Tibial artery (tissue), 4 donors: ENCODE results near the gene ZNF30.

Experiments used
- DNase-seq, 2 donors: peaks; one replicate each; pipeline ENCODE4 v3.0.0-alpha.2; 2019
- H3K27ac ChIP-seq, 2 donors: fragments of 200-600 bp; sonication (generic) in 1 of 2; 1 replicate in 1 of 2; 2 replicates in 1 of 2; pipeline ENCODE4 v1.5.1; 2018 to 2019; ENCODE audit warnings: mild to moderate bottlenecking in 1 of 2
- H3K27me3 ChIP-seq, 2 donors: fragments of 200-600 bp; sonication (generic) in 1 of 2; one replicate each; pipeline versions ENCODE4 v1.5.1 to v1.6.0; 2016 to 2019
- H3K36me3 ChIP-seq, 3 donors: fragments of 200-600 bp; sonication (generic) in 2 of 3; one replicate each; pipeline ENCODE4 v1.5.1; 2016 to 2019; ENCODE audit warnings: mild to moderate bottlenecking in 2 of 3
- H3K4me1 ChIP-seq, 4 donors: fragments of 200-600 bp; sonication (generic) in 2 of 4; 1 replicate in 3 of 4; 2 replicates in 1 of 4; pipeline ENCODE4 v1.5.1; 2016 to 2019
- H3K4me3 ChIP-seq, 2 donors: fragments of 200-600 bp; sonication (generic) in 1 of 2; 1 replicate in 1 of 2; 2 replicates in 1 of 2; pipeline ENCODE4 v1.5.1; 2018 to 2019; ENCODE audit warnings: mild to moderate bottlenecking in 2 of 2
- H3K9me3 ChIP-seq, 3 donors: fragments of 200-600 bp; sonication (generic) in 1 of 3; one replicate each; pipeline ENCODE4 v1.5.1; 2016 to 2019
- CTCF ChIP-seq, 2 experiments: fragments of 200-600 bp in 1 of 2; fragments of 450-650 bp in 1 of 2; IDR thresholded peaks; one replicate each; pipeline ENCODE4 v1.5.1; 2017 to 2019; ENCODE audit warnings: antibody characterized with exemption in 2 of 2, mild to moderate bottlenecking in 1 of 2, moderate library complexity in 1 of 2
- intact Hi-C: fragments of 100-400 bp; cut with DNase I; formaldehyde crosslinking; loops from one replicate; pipeline ENCODE4 v1.15.0; 2023; ENCODE audit warnings: low total_unique reads

The ZNF30 gene

GRCh38 chr19:34943861-34944573, 17.3 kb downstream of the ZNF30 start:
- no peak for TF ChIP-seq CTCF (IDR thresholded peaks at IDR 0.05)
- Histone ChIP-seq H3K9me3 (peaks cover 0 to 49% (median 13%) of the 10 kb centered on the region in 3 donors), H3K36me3 (peaks cover 41 to 54% (median 43%) of the 10 kb centered on the region in 3 donors), H3K27me3 (no peaks in the 10 kb centered on the region), H3K4me3 (no peak overlapping the region), H3K4me1 (no peaks in the 10 kb centered on the region), H3K27ac (no peak overlapping the region)
- intact Hi-C loops: no loop called here
- no peak for DNase-seq

- TF ChIP-seq CTCF (IDR thresholded peaks at IDR 0.05): no peak
- Histone ChIP-seq H3K36me3 (peaks cover 38 to 78% (median 58%) of the 10 kb centered on the region in 3 donors), H3K4me3 (no peak overlapping the region), H3K27ac (no peak overlapping the region), H3K9me3 (peaks cover 5 to 90% (median 44%) of the 10 kb centered on the region in 3 donors), H3K4me1 (no peaks in the 10 kb centered on the region), H3K27me3 (no peaks in the 10 kb centered on the region)
- DNase-seq: no peak
- intact Hi-C loops: no loop called here
Measured at GRCh38 chr19:34953092-34953491, 26.4 kb downstream of the ZNF30 start.

- DNase-seq: no peak
- Histone ChIP-seq H3K9me3 (peaks cover 8 to 81% (median 66%) of the 10 kb centered on the region in 3 donors), H3K4me3 (no peak overlapping the region), H3K27ac (no peak overlapping the region), H3K36me3 (peaks cover 53 to 74% (median 63%) of the 10 kb centered on the region in 3 donors), H3K4me1 (peaks cover 0 to 16% (median 6%) of the 10 kb centered on the region in 4 donors), H3K27me3 (no peaks in the 10 kb centered on the region)
- intact Hi-C loops: no loop called here
- no peak for TF ChIP-seq CTCF (IDR thresholded peaks at IDR 0.05)
Measured at GRCh38 chr19:34957830-34958751, 31.4 kb downstream of the ZNF30 start.

- Histone ChIP-seq H3K9me3 (peaks cover 8 to 72% (median 64%) of the 10 kb centered on the region in 3 donors), H3K4me1 (peaks cover 0 to 21% (median 10%) of the 10 kb centered on the region in 4 donors), H3K36me3 (peaks cover 53 to 70% (median 54%) of the 10 kb centered on the region in 3 donors), H3K4me3 (no peak overlapping the region), H3K27ac (no peak overlapping the region), H3K27me3 (no peaks in the 10 kb centered on the region)
- intact Hi-C loops: no loop called here
- DNase-seq: no peak
- no peak for TF ChIP-seq CTCF (IDR thresholded peaks at IDR 0.05)
Measured at GRCh38 chr19:34959021-34959420, 32.3 kb downstream of the ZNF30 start.

- intact Hi-C loops: no loop called here
- no peak overlapping the region for H3K4me3 ChIP-seq
- H3K9me3 ChIP-seq: peaks cover 8 to 61% (median 58%) of the 10 kb centered on the region in 3 donors
- peaks cover 0 to 26% (median 12%) of the 10 kb centered on the region in 4 donors for H3K4me1 ChIP-seq
- no peaks in the 10 kb centered on the region for H3K27me3 ChIP-seq
- no peak overlapping the region for H3K27ac ChIP-seq
- no peak for TF ChIP-seq CTCF (IDR thresholded peaks at IDR 0.05)
- peaks cover 48 to 63% (median 53%) of the 10 kb centered on the region in 3 donors for H3K36me3 ChIP-seq
- DNase-seq: no peak
Measured at GRCh38 chr19:34960103-34960805, 33.6 kb downstream of the ZNF30 start.
